HG02759 (cell line): ENCODE data around the gene ASCL2.

Source experiments
- ATAC-seq: cut with Tn5 transposase; IDR thresholded peaks from one replicate; pipeline ENCODE4 v1.9.1; 2021; ENCODE audit warnings: mild to moderate bottlenecking, moderate library complexity; ENCODE audit not compliant: unreplicated experiment

The ASCL2 gene

DNA sequence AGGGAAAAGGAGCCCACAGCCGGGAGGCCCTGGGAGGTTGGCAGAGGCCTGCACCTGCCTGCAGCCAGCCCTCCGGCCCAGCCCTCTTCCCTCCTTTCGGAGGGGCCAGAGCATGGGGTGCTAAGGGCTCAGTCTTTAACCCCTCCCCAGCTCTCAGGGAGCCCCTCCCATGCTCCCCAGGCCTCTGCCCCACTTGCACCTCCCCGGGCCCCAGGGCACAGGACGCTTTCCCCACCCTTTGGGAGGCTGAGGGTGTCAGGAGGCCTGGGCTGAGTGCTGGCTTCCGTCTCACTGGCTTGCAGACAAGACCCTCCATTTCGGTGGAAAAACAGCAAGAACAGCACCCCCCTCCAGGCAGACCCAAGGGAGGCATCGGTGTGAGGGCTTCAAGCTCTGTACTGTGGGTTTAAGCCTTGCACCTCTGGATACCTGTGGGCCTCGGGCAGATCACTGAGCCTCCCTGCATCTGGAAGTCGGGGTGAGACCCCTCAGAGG lies 7.3 kb downstream of the ASCL2 start:
- ATAC-seq: no peak

DNA sequence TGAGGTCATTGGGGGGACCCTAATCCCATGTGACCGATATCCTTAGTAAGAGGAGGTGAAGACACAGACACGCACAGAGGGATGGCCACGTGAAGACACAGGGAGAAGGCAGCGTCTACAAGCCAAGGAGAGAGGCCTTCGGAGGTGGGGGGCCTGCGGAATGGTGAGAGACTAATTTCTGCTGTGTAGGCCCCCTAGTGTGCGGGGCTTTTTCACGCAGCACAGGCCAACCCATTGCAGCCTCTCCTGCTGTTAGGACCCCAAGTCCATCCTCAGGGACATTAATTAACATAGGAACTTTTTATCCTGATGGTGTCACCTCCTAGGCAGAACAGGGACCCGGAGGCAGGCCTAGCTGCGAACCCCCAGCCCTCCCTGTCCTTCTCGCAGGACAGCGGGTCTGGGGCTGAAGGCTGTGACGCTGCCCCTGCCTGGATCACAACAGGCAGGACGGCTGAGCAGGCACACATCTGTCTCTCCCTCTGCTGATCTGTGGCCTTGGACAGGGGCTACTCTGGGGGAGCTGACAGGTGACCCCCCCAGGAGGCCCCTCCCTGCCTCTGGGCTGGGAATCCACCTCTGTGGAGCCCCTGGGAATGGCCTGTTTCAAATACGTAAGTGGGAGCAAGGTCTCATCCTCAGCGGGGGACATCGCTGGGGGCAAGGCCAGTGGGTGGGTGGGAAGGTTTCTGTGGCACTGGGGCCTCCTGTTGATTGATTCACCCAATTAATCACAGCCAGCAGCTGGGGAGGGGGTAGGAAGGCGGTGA lies 7.9 kb downstream of the ASCL2 start:
- no peak for ATAC-seq

- ATAC-seq: no peak
Measured at GRCh38 chr11:2261436-2262230, 8.8 kb downstream of the ASCL2 start.

- no peak for ATAC-seq
Measured at GRCh38 chr11:2260491-2261364, 9.7 kb downstream of the ASCL2 start.

- no peak for ATAC-seq
Measured at GRCh38 chr11:2259897-2260451, 10.4 kb downstream of the ASCL2 start.

DNA sequence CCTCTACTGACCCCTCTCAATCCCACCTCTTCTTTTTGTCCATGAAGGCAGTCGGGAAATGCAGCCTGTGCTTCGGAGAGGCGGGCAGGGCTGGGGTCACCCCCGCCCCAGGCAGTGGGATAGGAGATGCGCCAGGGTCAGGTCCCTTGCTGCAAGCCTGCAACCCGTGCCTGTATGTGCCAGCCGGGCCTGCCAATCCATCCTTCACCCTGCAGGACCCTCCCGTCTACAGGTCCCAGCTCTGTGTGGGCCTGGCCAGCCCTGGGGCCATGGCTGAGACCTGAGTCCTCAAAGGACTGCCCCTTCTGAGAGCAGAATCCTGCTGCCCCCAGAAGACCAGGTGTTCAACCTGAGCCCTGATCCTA lies 10.9 kb downstream of the ASCL2 start:
- ATAC-seq: no peak

DNA sequence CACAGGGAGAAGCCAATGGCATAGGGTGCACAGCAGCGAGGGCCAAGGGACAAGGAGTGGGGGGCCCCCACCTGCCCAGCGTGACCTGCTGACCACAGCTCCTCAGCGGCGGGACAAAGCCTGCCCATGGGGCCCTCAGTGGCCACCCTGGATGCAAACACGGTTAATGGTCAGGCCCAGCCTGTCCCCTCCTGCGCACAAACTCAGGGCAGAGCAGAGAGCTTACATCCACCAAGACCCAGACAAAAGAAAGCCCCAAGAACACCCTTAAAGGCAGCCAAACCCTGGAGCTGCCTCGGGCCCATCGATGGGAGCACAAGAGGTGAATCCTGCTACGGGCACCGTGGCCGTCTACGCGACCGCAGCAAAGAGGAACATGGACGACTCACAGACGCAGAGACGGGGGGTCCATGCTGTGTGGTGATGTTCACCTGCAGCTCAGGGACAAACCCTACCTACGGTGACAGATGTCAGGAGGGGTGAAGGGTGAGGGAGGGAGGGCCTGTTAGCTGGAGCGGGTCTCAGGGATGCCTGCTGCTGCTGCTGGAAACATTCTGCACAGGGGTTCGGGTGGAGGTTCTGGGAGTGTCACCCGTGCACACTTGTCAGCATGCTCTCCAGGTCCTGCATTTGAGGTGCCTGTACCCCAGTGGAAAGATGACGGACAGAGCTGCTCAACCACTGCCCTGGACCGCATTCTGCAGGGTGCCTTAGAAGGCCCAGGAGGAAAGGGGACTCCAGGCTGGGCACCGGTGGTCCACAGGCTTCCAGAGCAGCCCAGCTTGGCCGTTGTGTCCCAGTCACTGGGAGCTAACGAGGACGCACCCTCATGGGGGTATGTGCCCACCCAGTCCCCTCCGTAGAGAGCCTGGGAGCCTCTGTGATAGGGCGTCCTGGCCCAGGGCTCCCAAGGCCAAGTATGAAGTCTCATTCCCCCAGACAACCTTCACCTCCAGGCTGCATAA lies 11.6 kb downstream of the ASCL2 start:
- ATAC-seq: no peak

- ATAC-seq: no peak
Measured at GRCh38 chr11:2256951-2257700, 13.3 kb downstream of the ASCL2 start.

- no peak for ATAC-seq
Measured at GRCh38 chr11:2256293-2256913, 14.0 kb downstream of the ASCL2 start.

GRCh38 chr11:2252018-2252417 lies 18.4 kb downstream of the ASCL2 start:
- no peak for ATAC-seq

DNA sequence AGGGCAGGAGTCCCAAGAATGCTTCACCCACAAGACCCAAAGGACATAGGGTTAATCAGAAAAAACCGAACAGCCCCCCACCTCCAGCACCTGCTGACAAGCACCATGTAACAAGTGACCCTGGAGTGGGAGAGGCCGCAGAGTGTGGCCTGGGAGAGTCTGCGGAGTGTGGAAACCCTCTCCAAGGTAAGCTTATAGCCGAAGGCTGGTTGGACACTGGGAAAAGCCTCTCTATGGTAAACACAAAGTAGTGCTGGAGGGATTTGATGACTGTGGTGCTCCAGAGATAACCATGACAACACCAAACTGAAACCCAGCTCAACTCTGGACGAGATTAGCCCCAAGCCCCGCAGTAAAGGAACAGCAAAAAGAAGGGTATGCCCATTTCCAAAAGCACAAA lies 19.2 kb downstream of the ASCL2 start:
- no peak for ATAC-seq

GRCh38 chr11:2250485-2250884 lies 19.9 kb downstream of the ASCL2 start:
- no peak for ATAC-seq

DNA sequence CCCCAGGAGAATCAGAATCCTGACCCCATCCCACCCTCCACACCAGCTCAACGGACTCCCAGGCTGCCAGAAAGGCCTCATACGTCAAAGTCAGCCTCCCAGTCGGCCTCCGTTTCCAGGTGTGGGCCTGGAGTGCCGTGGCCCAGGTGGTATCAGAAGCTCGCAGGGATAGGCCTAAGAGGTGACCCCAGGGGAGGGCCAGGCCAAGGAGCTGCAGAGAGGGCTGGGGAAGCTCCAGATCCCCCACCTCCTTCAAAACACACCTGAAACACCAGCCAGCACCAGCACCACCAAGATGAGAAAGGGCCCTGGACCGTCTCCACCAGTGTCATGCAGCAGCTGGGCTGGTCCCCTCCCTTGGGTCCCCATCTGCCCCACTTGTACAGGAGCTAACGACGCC lies 20.3 kb downstream of the ASCL2 start:
- ATAC-seq: no peak

DNA sequence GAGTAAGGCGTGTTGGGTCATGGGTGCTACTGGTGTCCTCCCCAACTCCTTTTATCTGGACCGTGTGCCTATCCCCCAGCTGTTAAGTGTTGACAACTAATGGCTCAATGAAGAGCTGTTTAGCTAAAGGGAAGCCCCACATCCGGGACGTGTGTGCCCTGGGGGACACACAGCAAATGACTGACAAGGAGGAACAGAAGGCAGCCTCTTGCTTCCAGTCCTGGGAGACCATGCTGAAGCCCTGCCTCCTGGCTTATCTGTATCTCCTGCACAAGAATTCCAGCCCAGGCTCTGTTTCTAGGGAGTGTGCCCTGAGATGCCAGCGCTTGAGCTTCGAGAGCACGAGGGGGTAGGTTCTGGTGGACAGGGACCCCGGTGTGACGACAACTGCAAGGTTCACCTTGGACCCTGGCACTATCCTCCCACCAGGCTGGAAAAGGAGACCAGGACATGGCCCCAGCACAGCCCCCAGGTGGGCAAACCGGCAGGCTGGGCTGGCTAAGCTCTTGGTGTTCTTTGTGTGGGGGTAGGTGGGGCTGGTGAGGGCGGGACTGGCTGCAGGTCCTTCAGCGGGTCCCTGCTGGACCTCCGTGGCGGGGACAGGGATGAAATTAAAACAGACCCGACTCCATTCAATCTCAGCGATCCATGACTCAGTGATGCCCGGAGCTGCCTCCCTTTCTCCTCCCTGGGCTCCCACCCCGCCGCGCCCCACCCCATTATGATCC lies 21.0 kb downstream of the ASCL2 start:
- ATAC-seq: no peak

DNA sequence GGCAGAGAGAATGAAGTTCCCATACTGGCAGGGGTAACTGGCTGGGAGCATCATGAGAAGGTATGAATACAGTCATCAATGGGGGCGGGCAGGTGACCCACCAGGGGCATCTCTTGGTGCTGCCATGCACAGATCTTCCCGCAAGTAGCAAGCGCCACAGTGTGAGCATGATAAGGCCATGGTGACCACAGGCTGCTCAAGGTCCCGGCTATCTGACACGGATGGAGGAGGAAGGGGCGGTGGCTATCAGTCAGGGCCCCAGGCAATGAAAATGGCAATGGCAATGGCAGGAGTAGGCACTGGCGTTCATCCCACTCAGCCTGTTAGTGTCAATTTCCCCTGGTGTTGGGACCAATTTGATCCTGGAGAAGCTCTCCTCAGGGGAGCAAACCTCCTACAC lies 21.6 kb downstream of the ASCL2 start:
- ATAC-seq: no peak

DNA sequence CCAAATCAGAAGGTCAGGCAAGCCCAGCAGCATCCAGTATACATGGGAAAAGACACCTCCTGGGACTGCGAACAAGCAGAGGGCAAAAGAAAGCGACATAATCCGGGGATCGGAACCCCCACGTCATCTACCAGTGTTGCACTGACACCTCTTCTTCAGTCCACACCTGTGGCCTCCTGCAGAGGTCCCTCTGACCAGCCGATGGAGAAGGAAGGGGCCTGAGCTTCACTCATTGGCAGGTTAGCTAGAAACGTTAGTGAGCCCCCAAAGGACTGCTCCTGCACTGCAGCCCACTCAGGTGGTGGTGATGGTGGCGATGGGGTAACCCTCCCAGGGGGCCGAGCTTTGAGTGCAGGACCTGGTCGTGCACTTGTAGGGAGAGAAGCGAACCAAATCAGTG lies 22.1 kb downstream of the ASCL2 start:
- ATAC-seq: no peak

DNA sequence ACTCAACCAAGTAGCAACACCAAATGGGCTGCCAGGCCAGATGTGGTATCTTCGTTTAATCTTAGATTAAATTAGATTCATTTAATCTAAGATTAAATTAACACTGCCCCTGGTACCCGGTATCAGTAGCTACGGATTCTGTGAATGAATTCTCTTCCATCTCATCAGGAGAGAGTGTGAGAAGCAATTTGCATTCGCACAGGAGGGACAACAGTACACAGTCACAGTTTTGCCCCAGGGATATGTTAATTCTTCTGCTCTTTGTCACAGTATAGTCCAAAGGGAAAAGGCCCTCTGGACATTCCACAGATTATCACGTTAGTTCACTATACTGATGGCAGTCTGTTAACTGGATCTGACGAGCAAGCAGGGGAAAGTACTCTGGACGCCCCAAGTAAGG lies 22.9 kb downstream of the ASCL2 start:
- no peak for ATAC-seq

GRCh38 chr11:2240834-2241233 lies 29.6 kb downstream of the ASCL2 start:
- ATAC-seq: no peak
